OCI-LY1 (cell line): ENCODE measurements around the gene GABRG2.

Experiments
- EZH2 ChIP-seq: fragments of 200-600 bp; sonication (generic), shearing (Covaris generic); IDR thresholded peaks from 2 replicates; pipeline ENCODE4 v1.8.0; 2017; ENCODE audit warnings: borderline replicate concordance, mixed run types, mild to moderate bottlenecking, antibody characterized with exemption, low read length, moderate library complexity, mixed read lengths
- TF ChIP-seq, protein P1 (sequence below): fragments of 200-600 bp; sonication (generic), shearing (Covaris generic); IDR thresholded peaks from 2 replicates; pipeline ENCODE4 v1.5.1; 2017; ENCODE audit warnings: mild to moderate bottlenecking, antibody characterized with exemption, low read length, moderate library complexity, mixed read lengths

DNA sequence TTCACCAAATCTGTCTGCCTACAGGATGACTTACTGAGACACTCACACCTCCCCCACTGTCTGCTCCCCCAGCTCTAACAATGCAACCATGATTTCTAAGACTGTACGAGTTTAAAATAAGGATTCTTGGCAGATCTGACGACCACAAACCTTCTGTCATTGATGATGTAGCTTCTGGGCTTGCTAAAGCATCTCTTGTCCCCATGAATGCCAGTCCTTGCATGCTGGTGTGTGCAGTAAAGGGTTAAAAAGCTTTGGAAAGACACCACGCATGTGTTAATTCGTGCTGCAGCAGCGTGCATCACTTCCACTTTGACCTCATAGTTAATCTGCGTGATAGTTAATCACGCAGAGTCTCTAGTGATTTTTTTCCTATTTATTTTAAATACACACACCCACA is 411 bp upstream of the GABRG2 start:
- TF ChIP-seq, protein P1, sequence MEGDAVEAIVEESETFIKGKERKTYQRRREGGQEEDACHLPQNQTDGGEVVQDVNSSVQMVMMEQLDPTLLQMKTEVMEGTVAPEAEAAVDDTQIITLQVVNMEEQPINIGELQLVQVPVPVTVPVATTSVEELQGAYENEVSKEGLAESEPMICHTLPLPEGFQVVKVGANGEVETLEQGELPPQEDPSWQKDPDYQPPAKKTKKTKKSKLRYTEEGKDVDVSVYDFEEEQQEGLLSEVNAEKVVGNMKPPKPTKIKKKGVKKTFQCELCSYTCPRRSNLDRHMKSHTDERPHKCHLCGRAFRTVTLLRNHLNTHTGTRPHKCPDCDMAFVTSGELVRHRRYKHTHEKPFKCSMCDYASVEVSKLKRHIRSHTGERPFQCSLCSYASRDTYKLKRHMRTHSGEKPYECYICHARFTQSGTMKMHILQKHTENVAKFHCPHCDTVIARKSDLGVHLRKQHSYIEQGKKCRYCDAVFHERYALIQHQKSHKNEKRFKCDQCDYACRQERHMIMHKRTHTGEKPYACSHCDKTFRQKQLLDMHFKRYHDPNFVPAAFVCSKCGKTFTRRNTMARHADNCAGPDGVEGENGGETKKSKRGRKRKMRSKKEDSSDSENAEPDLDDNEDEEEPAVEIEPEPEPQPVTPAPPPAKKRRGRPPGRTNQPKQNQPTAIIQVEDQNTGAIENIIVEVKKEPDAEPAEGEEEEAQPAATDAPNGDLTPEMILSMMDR: no peak
- TF ChIP-seq EZH2: no peak
